K562 (cell line): Measurements from ENCODE around the gene C17orf114.

ENCODE experiments used
- ATAC-seq: fragments of 200-7000 bp; cut with Tn5 transposase; 3 replicates; pipeline ENCODE4 v1.9.1; 2020; ENCODE audit warnings: moderate library complexity
- BruUV-seq: library from RNA; stranded (reverse); fragments of 400-500 nt; replicated peaks from 2 replicates; lab custom pipeline; 2021; lab: Mats Ljungman, UMichigan
- CTCF ChIA-PET: fragments of 300-600 bp; formaldehyde crosslinking; extraction: SDS; loops from one replicate; lab custom pipeline; 2021; ENCODE audit warnings: low intra/inter-chr PET ratio; lab: Yijun Ruan, JAX
- POLR2A ChIA-PET: fragments of 300-600, 350-650 bp; sonication (Branson Sonifier 250); formaldehyde crosslinking; extraction: SDS; loops from one replicate; lab custom pipeline; 2021; ENCODE audit warnings: antibody characterized with exemption, inconsistent platforms; lab: Yijun Ruan, JAX
- DNase-seq, 4 experiments: peaks; one replicate each; pipeline versions ENCODE4 v3.0.0 to v3.0.0-alpha.2; 2011 to 2018; ENCODE audit warnings: low spot score in 3 of 4, mixed read lengths in 3 of 4; ENCODE audit errors: extremely low read depth in 1 of 4
- FAIRE-seq: peaks from 2 replicates; lab custom pipeline; 2011; peaks lifted over from hg19 to GRCh38; lab: Jason Lieb, UNC
- H2AFZ ChIP-seq: 2 replicates; pipeline ENCODE4 v1.6.0; 2011; ENCODE audit warnings: low read depth, low read length, control low read depth, inconsistent platforms
- H3K27ac ChIP-seq: fragments of 200-600 bp; 3 replicates; pipeline ENCODE4 v1.8.0; 2011; ENCODE audit warnings: low read depth, mild to moderate bottlenecking, control low read depth, inconsistent platforms, low read length, moderate library complexity, mixed read lengths; ENCODE audit errors: extremely low read depth
- H3K27me3 ChIP-seq, 2 experiments: fragments of 300-600 bp in 1 of 2; 2 replicates in 1 of 2; 3 replicates in 1 of 2; pipeline versions ENCODE4 v1.6.0 to v1.8.0; 2011; ENCODE audit warnings: inconsistent platforms in 2 of 2, low read length in 2 of 2, mild to moderate bottlenecking in 1 of 2, mixed read lengths in 1 of 2, moderate library complexity in 1 of 2; ENCODE audit not compliant: control insufficient read depth in 2 of 2, insufficient read depth in 2 of 2
- H3K36me3 ChIP-seq: fragments of 300-600 bp; 3 replicates; pipeline ENCODE4 v1.8.0; 2011; ENCODE audit warnings: mild to moderate bottlenecking, low read length, inconsistent platforms; ENCODE audit not compliant: control insufficient read depth, insufficient read depth
- H3K4me1 ChIP-seq, 2 experiments: fragments of 200-600 bp in 1 of 2; replicated peaks in 1 of 2; 2 replicates in 1 of 2; 3 replicates in 1 of 2; pipeline versions ENCODE4 v1.5.1 to v1.8.0; 2011; ENCODE audit warnings: inconsistent platforms in 2 of 2, low read length in 2 of 2, mild to moderate bottlenecking in 1 of 2, mixed read lengths in 1 of 2, moderate library complexity in 1 of 2; ENCODE audit not compliant: control insufficient read depth in 2 of 2, insufficient read depth in 2 of 2
- H3K4me2 ChIP-seq: 2 replicates; pipeline ENCODE4 v1.6.1; 2011; ENCODE audit warnings: low read length, control low read depth, inconsistent platforms, mixed read lengths; ENCODE audit not compliant: insufficient read depth
- H3K4me3 ChIP-seq: fragments of 200-600 bp; sonication (generic), shearing (Covaris generic); 2 replicates; pipeline ENCODE4 v1.5.1; 2016; ENCODE audit warnings: control low read depth, inconsistent platforms
- H3K79me2 ChIP-seq: fragments of 200-600 bp; 3 replicates; pipeline ENCODE4 v1.8.0; 2011; ENCODE audit warnings: low read length, inconsistent platforms; ENCODE audit not compliant: control insufficient read depth, insufficient read depth
- H3K9ac ChIP-seq, 2 experiments: 2 replicates each; pipeline versions ENCODE4 v1.6.0 to v1.6.1; 2011; ENCODE audit warnings: low read depth in 2 of 2, low read length in 2 of 2, control low read depth in 1 of 2, inconsistent platforms in 1 of 2, mild to moderate bottlenecking in 1 of 2, mixed read lengths in 1 of 2; ENCODE audit not compliant: insufficient read depth in 1 of 2
- H3K9me1 ChIP-seq: one replicate; pipeline ENCODE4 v1.6.0; 2011; ENCODE audit warnings: inconsistent platforms, mild to moderate bottlenecking, low read length, moderate library complexity; ENCODE audit not compliant: control insufficient read depth, insufficient read depth
- H3K9me3 ChIP-seq: replicated peaks from 2 replicates; pipeline ENCODE4 v1.5.1; 2011; ENCODE audit warnings: low read depth, low read length, inconsistent platforms; ENCODE audit not compliant: control insufficient read depth, insufficient read depth
- H4K20me1 ChIP-seq: replicated peaks from 2 replicates; pipeline ENCODE4 v1.6.1; 2011; ENCODE audit warnings: low read length, inconsistent platforms, mixed read lengths; ENCODE audit not compliant: control insufficient read depth, insufficient read depth
- EGR1 ChIP-seq: fragments of 450-650 bp; conservative IDR thresholded peaks from 2 replicates; pipeline ENCODE4 v1.6.1; 2017; ENCODE audit warnings: mild to moderate bottlenecking
- FOXA3 ChIP-seq, 2 experiments: fragments of 450-650 bp in 1 of 2; sonication (generic) in 1 of 2; formaldehyde crosslinking; IDR thresholded peaks in 1 of 2; conservative IDR thresholded peaks in 1 of 2; 2 replicates each; pipeline versions ENCODE4 v1.4.0 to v1.8.0; 2020 to 2022; ENCODE audit warnings: mild to moderate bottlenecking in 2 of 2, missing genetic modification reagents in 1 of 2
- KAT7 ChIP-seq: sonication (generic); formaldehyde crosslinking; IDR thresholded peaks from 2 replicates; pipeline ENCODE4 v1.8.0; 2022; ENCODE audit warnings: missing genetic modification reagents, mild to moderate bottlenecking, borderline replicate concordance
- KLF16 ChIP-seq: IDR thresholded peaks from 2 replicates; pipeline ENCODE4 v1.6.1; 2016; ENCODE audit warnings: antibody characterized with exemption
- NKRF ChIP-seq: fragments of 450-650 bp; IDR thresholded peaks from 2 replicates; pipeline ENCODE4 v1.6.1; 2016; ENCODE audit warnings: borderline replicate concordance
- SIN3A ChIP-seq, 2 experiments: fragments of 150-350 bp in 1 of 2; IDR thresholded peaks; 2 replicates each; pipeline ENCODE4 v1.6.1; 2011 to 2016; ENCODE audit warnings: borderline replicate concordance in 2 of 2, low read depth in 2 of 2, low read length in 2 of 2, mild to moderate bottlenecking in 2 of 2, moderate library complexity in 2 of 2; ENCODE audit not compliant: control insufficient read depth in 1 of 2
- YY1 ChIP-seq, 3 experiments: IDR thresholded peaks; 2 replicates each; pipeline ENCODE4 v1.6.1; 2011; ENCODE audit warnings: low read length in 2 of 3, mild to moderate bottlenecking in 2 of 3, moderate library complexity in 2 of 3, borderline replicate concordance in 1 of 3, control low read depth in 1 of 3, low read depth in 1 of 3; ENCODE audit not compliant: insufficient read depth in 3 of 3, insufficient replicate concordance in 2 of 3, control insufficient read depth in 1 of 3, insufficient read length in 1 of 3; ENCODE audit errors: extremely low read depth in 1 of 3
- WGBS: fragments of 100-300 bp; shearing (Covaris generic); methylation state at CpG from one replicate; pipeline ENCODE4 v1.1.6; 2016; ENCODE audit warnings: low coverage, mixed read lengths; ENCODE audit not compliant: insufficient coverage; ENCODE audit errors: missing lambda C conversion rate; 5-methylcytosine and 5-hydroxymethylcytosine counted together
- in situ Hi-C: fragments of 300-500 bp; cut with MboI; formaldehyde crosslinking; loops from 4 replicates; pipeline ENCODE4 v1.15.0; 2018; ENCODE audit warnings: inconsistent platforms, mixed read lengths
- intact Hi-C: fragments of 100-400 bp; cut with micrococcal nuclease; formaldehyde crosslinking; loops from 2 replicates; pipeline ENCODE4 v1.14.2; 2022

The C17orf114 gene

GRCh38 chr17:4796552-4796920, 5.6 kb downstream of the C17orf114 start:
- peak overlapping the region; percentile 87 for H2AFZ ChIP-seq
- peak overlapping the region; percentile 82 for H3K27ac ChIP-seq
- H3K4me1 ChIP-seq: peaks cover 0 to 5% of the 10 kb centered on the region in 2 experiments; a peak in 2 of 5 replicates
- peak overlapping the region; percentile 97 for H3K4me3 ChIP-seq
- ChIA-PET POLR2A (interaction anchor here (1.5 kb wide), 1 partner anchor 42 kb away, joined by 6 read pairs; no protein-coding TSS in a partner anchor), CTCF (no interaction called here)
- H3K9ac ChIP-seq: peak overlapping the region; percentile 91 to 95
- peak; percentile 50 to 60 (median 52) for DNase-seq
- H3K4me2 ChIP-seq: peak overlapping the region; percentile 99
- peaks cover 15% of the 10 kb centered on the region for H3K79me2 ChIP-seq
- BruUV-seq: no TSS peak
- peak; percentile 62 for FAIRE-seq
- peaks cover 19% of the 10 kb centered on the region; the same call in 2 of the 3 replicates for H3K36me3 ChIP-seq
- peak; percentile 88 for ATAC-seq
- H3K27me3 ChIP-seq: no peaks in the 10 kb centered on the region
- no peaks in the 10 kb centered on the region for H3K9me3 ChIP-seq
- no peaks in the 10 kb centered on the region for H4K20me1 ChIP-seq
- 0% methylated on average over 6 of the region's 7 CpGs for WGBS
- in situ Hi-C loops (no loop called here), intact Hi-C loops (loop anchor here (1.0 kb wide), 1 partner anchor 37 kb away; the partner anchor contains the start of gene MINK1)
- no peaks in the 10 kb centered on the region for H3K9me1 ChIP-seq
- TF ChIP-seq YY1 (IDR thresholded peaks at IDR 0.05; ENCODE audit: borderline replicate concordance in 1 of 3, control insufficient read depth in 1 of 3, extremely low read depth in 1 of 3, insufficient read depth in 3 of 3, insufficient read length in 1 of 3, insufficient replicate concordance in 2 of 3, low read depth in 1 of 3, low read length in 2 of 3): peak in 1 of 3 experiments; percentile 70
- no peak for TF ChIP-seq KLF16
- peak; percentile 32; the same call in 1 of the 2 replicates for TF ChIP-seq NKRF
- peak in 1 of 2 experiments; percentile 80; a peak in 1 of 4 replicates for TF ChIP-seq SIN3A (IDR thresholded peaks at IDR 0.05; ENCODE audit: borderline replicate concordance in 2 of 2, control insufficient read depth in 1 of 2, low read depth in 2 of 2, low read length in 2 of 2)
- TF ChIP-seq KAT7 (CRISPR knock-in tag): 0 out of 2 replicates have a peak, but pooled peaks have one; percentile 2
- TF ChIP-seq FOXA3 (CRISPR knock-in tag; conservative IDR thresholded peaks at IDR 0.05 in 1 of 2, IDR thresholded peaks at IDR 0.05 in 1 of 2): no peak
- peak; percentile 62 for TF ChIP-seq EGR1
